Measurements from ENCODE around the gene EPB41L3. TPM values are rescaled to one million over a fixed set of nuclear protein-coding genes. Genes with fewer than 3 reads are reported as not detected.

Gene EPB41L3
- polyA plus RNA-seq, 1 donor (not counting 4 experiments of a cell fraction or from before 2014, with no cell fraction given): 0.39 TPM

DNA sequence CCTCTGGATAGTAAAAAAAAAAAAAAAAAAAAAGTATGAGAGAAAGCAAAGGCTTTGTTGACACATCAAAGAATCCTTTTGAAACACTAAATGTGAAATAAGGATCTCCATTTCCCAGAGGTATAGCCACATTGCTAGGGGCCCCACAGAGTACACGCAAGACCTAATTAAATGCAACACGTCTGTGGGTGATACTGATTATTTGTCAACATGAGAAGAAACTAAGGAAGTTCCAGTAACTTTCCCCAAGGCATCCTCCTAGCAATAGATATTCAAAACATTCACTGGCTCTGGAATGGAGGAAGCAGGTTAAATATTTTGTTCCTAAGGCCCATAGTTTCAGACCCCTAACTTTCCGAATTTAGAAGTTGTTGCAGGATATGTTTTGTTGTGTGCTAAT is 24.6 kb upstream of the EPB41L3 start:
- no peak for DNase-seq (ENCODE audit: low read depth, low spot score)
- H2AFZ ChIP-seq (ENCODE audit: control insufficient read depth, low read length): no peak overlapping the region
- no peaks in the 10 kb centered on the region for H3K27me3 ChIP-seq (ENCODE audit: control insufficient read depth, extremely low read depth, insufficient read depth, low read length)
- no peaks in the 10 kb centered on the region for H3K4me1 ChIP-seq (ENCODE audit: control insufficient read depth, extremely low read depth, insufficient read depth, low read length)
- no peak for TF ChIP-seq EZH2 (IDR thresholded peaks at IDR 0.05; ENCODE audit: low read length)
- TF ChIP-seq, protein P1, sequence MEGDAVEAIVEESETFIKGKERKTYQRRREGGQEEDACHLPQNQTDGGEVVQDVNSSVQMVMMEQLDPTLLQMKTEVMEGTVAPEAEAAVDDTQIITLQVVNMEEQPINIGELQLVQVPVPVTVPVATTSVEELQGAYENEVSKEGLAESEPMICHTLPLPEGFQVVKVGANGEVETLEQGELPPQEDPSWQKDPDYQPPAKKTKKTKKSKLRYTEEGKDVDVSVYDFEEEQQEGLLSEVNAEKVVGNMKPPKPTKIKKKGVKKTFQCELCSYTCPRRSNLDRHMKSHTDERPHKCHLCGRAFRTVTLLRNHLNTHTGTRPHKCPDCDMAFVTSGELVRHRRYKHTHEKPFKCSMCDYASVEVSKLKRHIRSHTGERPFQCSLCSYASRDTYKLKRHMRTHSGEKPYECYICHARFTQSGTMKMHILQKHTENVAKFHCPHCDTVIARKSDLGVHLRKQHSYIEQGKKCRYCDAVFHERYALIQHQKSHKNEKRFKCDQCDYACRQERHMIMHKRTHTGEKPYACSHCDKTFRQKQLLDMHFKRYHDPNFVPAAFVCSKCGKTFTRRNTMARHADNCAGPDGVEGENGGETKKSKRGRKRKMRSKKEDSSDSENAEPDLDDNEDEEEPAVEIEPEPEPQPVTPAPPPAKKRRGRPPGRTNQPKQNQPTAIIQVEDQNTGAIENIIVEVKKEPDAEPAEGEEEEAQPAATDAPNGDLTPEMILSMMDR (optimal IDR thresholded peaks at IDR 0.05 in 1 of 3, IDR thresholded peaks at IDR 0.05 in 1 of 3, conservative IDR thresholded peaks at IDR 0.05 in 1 of 3; ENCODE audit: extremely low read depth in 1 of 3, insufficient read depth in 2 of 3, low read length in 3 of 3): no peak
- H4K20me1 ChIP-seq (ENCODE audit: control insufficient read depth, extremely low read depth, insufficient read depth, low read length): no peaks in the 10 kb centered on the region
- H3K9ac ChIP-seq (ENCODE audit: control insufficient read depth, extremely low read depth, insufficient read depth, low read length): no peak overlapping the region
- H3K9me1 ChIP-seq (ENCODE audit: control insufficient read depth, extremely low read depth, insufficient read depth, low read length): no peaks in the 10 kb centered on the region
- H3K79me2 ChIP-seq (ENCODE audit: control insufficient read depth, insufficient read depth, low read length): no peaks in the 10 kb centered on the region
- H3K36me3 ChIP-seq (ENCODE audit: control insufficient read depth in 2 of 2, extremely low read depth in 1 of 2, insufficient read depth in 2 of 2, low read length in 2 of 2): no peaks in the 10 kb centered on the region
- dilution Hi-C loops (cut with MboI; ENCODE audit: extremely low pct_ligation_motif_present, low sequenced_read_pairs): no loop called here
- no peaks in the 10 kb centered on the region for H3K9me3 ChIP-seq (ENCODE audit: control insufficient read depth, low read depth, low read length)
- no peak overlapping the region for H3K4me2 ChIP-seq (ENCODE audit: control insufficient read depth, extremely low read depth, insufficient read depth, low read depth, low read length)
- no peak for FAIRE-seq
- no peak overlapping the region for H3K4me3 ChIP-seq (ENCODE audit: control insufficient read depth in 2 of 3, extremely low read depth in 1 of 3, insufficient read depth in 2 of 3, low read depth in 1 of 3, low read length in 3 of 3)
- H3K27ac ChIP-seq (ENCODE audit: control insufficient read depth, insufficient read depth, low read length): no peak overlapping the region

DNA sequence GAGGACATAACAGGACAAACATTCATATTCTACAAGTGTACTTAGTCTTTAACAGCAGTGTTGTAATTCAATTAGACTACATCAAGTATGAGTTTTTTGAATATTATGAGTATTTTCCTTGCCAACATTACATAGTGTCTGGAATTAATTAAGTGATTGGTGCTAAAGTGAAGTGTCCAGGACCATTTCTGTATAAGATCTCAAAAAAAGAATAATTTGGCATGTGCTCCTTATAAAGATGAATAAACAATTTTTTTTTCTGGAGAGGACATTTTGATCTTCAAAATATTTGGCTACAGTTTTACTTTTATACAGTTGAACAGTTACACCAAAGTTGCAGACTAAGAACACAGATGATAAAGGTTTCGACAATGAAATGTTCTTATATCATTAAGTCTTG is 15.1 kb upstream of the EPB41L3 start:
- TF ChIP-seq, protein P1 (optimal IDR thresholded peaks at IDR 0.05 in 1 of 3, IDR thresholded peaks at IDR 0.05 in 1 of 3, conservative IDR thresholded peaks at IDR 0.05 in 1 of 3; ENCODE audit: extremely low read depth in 1 of 3, insufficient read depth in 2 of 3, low read length in 3 of 3): no peak
- no peak for TF ChIP-seq EZH2 (IDR thresholded peaks at IDR 0.05; ENCODE audit: low read length)
- dilution Hi-C loops (cut with MboI; ENCODE audit: extremely low pct_ligation_motif_present, low sequenced_read_pairs): no loop called here
- no peaks in the 10 kb centered on the region for H3K27me3 ChIP-seq (ENCODE audit: control insufficient read depth, extremely low read depth, insufficient read depth, low read length)

More for the DNA sequence above, 15.1 kb upstream of the EPB41L3 start:
- Histone ChIP-seq H3K36me3 (ENCODE audit: control insufficient read depth in 2 of 2, extremely low read depth in 1 of 2, insufficient read depth in 2 of 2, low read length in 2 of 2) (no peaks in the 10 kb centered on the region), H3K9ac (ENCODE audit: control insufficient read depth, extremely low read depth, insufficient read depth, low read length) (no peak overlapping the region), H3K27ac (ENCODE audit: control insufficient read depth, insufficient read depth, low read length) (no peak overlapping the region), H3K9me3 (ENCODE audit: control insufficient read depth, low read depth, low read length) (no peaks in the 10 kb centered on the region), H3K9me1 (ENCODE audit: control insufficient read depth, extremely low read depth, insufficient read depth, low read length) (no peaks in the 10 kb centered on the region), H3K79me2 (ENCODE audit: control insufficient read depth, insufficient read depth, low read length) (no peaks in the 10 kb centered on the region), H2AFZ (ENCODE audit: control insufficient read depth, low read length) (no peak overlapping the region), H3K4me1 (ENCODE audit: control insufficient read depth, extremely low read depth, insufficient read depth, low read length) (no peaks in the 10 kb centered on the region), H3K4me3 (ENCODE audit: control insufficient read depth in 2 of 3, extremely low read depth in 1 of 3, insufficient read depth in 2 of 3, low read depth in 1 of 3, low read length in 3 of 3) (no peak overlapping the region), H3K4me2 (ENCODE audit: control insufficient read depth, extremely low read depth, insufficient read depth, low read depth, low read length) (no peak overlapping the region), H4K20me1 (ENCODE audit: control insufficient read depth, extremely low read depth, insufficient read depth, low read length) (no peaks in the 10 kb centered on the region)
- FAIRE-seq (no peak), DNase-seq (ENCODE audit: low read depth, low spot score) (no peak)

All from keratinocyte (primary cell).